GM12801 (cell line): ENCODE data around the gene NUCB1.

Experiments
- CTCF ChIP-seq: IDR thresholded peaks from one replicate; pipeline ENCODE4 v1.5.1; 2011; ENCODE audit warnings: control low read depth; ENCODE audit not compliant: insufficient read length; ENCODE audit errors: extremely low read depth

The NUCB1 gene

GRCh38 chr19:48879025-48879637 is 21.0 kb upstream of the NUCB1 start:
- no peak for TF ChIP-seq CTCF

DNA sequence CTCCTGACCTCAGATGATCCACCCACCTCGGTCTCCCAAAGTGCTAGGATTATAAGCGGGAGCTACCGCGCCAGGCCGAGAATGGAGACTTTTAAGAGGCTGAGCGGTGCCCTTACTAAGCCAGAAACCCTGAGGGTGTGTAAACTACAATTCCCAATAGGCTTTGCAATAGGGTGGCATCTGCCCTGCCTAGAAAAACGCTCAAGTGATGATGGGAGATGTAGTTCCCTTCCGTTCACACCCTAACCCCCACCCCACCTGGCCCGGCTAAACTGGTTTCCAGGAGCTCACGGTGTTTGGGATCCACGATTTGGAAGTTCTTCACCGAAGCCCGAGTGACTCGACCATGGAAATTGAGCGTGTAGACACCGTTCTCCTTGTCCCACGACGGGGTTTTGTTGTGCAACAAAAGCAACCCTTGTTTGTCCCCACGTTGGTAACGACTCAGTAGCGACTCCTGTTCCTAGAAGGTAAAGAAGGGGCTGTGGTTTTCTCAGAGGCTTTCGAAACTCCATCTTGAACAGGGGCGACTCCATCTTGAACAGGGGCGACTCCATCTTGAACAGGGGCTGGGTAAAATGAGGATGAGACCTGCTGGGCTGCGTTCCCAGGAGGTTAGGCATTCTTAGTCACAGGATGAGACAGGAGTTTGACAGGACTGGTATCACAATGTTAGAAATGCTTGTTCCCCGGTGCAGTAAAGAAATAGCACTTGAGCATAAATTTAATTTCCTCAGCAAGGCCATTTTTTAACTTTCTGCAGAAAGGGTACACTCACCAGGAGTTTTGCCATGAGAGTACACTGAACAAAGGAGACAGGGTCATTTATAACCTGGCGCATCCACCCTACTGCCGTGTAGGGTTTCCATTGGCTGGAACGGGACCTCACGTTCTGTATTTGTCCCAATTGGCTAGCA is 18.1 kb upstream of the NUCB1 start:
- no peak for TF ChIP-seq CTCF

DNA sequence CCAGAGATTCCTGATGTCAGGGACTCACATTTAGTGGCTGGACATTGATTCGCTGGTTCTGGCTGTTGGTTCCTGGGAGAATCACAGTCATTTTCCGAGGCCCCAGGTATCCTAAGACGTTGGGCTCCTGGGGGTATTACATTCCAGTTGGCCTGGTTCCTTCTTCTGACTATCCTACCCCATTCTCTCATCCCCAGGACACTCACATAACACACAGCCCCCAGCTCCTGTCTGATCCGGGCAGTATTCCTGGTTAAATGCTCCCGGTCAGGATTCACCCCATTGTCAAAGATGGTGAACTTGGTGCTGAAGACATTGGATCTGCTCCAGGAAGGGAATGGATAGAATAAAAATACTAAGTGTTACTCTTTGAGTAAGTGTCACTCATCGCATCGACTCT is 16.4 kb upstream of the NUCB1 start:
- TF ChIP-seq CTCF, result no peak

GRCh38 chr19:48887861-48888612 is 12.1 kb upstream of the NUCB1 start:
- TF ChIP-seq CTCF, result no peak

- no peak for TF ChIP-seq CTCF
These were observed 9.6 kb upstream of the NUCB1 start for GRCh38 chr19:48890551-48890950.

DNA sequence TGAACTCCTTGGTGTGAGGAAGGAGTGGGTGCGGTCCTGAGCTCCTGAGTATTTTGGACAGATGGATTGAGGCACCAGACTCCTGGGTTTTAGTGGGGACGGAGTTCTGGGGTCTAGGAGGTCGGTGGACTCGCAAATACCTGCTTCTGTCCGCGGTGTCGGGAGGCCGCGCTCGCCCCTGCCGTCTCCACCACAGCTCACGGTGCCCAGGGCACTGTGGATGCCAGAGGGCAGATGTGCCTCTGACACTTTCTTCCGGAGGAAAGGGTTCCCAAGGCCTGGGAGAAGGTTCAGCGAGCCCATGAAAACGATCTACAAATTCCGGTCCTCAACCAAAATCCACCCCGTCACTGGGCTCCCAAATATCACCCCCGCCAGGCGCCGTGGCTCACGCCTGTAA is 4.9 kb upstream of the NUCB1 start:
- TF ChIP-seq CTCF, result no peak

DNA sequence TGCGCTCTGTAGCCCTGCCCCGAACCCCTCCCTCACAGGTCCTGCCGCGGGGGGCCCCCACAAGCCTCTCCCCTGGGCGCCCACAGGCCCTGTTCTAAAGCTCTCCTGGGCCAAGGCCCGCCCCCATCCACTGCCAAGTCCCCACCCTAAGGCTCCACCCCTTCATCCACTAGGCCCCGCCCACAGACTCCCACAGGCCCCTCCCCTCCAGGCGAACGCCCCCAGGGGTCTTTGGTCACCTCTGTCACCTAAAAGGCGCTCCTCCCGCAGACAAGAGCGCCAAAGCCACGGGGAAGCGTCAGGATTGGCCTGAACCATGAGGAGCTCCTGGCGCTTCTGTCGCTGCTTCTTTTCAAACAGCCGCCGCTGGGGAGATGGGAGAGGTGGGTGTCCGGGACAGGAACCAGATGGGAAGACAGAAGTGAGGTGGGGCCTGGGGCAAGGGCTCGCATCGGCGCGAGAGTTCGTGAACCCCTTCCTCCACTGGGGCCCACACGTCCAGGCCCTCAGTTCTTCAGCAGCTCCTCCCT is 3.9 kb upstream of the NUCB1 start:
- no peak for TF ChIP-seq CTCF
